ENCODE data around the gene HOXB3.
"Not testable (repeated sequence)": the region's sequence is repeated elsewhere in the genome, so short reads cannot be mapped to it uniquely, and the experiment has no call there.

The HOXB3 gene

DNA sequence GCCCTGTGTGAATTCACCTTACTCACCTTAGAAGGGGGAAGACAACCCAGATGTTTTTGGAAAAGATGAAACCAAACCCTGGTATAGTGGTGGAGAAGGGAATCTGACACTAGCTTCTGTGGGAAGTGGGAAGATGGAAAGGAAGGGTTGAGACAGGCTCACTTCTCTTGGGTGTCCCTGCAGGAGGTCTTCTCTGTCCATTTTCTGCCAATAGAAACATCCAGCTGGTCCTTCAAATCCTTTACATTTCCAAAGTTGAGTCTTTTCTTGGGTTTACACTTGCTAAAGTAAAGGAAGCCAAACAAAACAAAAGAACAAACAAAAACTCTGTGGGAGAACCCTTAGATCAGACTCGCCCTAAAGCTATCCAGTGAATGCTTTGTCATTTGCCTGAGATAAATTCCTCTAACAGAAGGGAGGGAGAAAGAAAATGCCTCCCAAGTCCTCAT, 69.4 kb downstream of the HOXB3 start:
- DNase-seq, result no peak

DNA sequence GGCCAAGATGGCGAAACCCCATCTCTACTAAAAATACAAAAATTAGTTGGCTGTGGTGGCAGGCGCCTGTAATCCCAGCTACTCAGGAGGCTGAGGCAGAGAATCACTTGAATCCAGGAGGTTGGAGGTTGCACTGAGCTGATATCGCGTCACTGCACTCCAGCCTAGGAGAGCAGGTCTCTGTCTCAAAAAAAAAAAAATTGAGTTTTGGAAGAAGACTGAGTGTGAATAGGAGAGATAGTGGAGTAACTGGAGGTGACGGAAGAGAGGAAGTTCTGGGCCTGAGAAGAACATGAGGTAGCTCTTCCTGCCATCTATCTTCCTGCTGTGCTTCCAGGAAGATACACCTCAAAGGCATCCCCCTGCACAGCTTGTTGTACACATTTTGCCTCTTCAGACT, 70.6 kb downstream of the HOXB3 start:
- no peak for DNase-seq

DNA sequence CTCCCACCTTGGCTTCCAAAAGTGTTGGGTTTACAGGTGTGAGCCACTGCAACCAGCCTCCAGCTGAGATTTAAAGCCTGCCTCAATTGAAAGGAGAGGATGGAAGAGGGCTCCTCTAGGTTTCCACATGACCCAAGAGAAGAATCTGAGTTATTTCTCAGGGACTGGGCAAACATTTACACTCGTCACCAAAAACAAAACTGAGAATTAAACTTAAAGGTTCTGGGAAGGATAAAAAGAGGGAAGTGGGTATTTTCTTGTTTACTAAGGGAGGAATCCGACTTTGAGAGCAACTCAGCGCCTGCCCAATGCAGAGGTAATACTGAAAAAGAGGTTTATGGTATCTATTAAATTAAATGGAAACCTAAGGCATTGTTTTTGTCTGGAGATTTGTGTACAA, 72.6 kb downstream of the HOXB3 start:
- no peak for DNase-seq

GRCh38 chr17:48515925-48516900, 73.8 kb downstream of the HOXB3 start:
- no peak for DNase-seq

- DNase-seq, result no peak
These were observed 75.6 kb downstream of the HOXB3 start for GRCh38 chr17:48514477-48514876.

DNA sequence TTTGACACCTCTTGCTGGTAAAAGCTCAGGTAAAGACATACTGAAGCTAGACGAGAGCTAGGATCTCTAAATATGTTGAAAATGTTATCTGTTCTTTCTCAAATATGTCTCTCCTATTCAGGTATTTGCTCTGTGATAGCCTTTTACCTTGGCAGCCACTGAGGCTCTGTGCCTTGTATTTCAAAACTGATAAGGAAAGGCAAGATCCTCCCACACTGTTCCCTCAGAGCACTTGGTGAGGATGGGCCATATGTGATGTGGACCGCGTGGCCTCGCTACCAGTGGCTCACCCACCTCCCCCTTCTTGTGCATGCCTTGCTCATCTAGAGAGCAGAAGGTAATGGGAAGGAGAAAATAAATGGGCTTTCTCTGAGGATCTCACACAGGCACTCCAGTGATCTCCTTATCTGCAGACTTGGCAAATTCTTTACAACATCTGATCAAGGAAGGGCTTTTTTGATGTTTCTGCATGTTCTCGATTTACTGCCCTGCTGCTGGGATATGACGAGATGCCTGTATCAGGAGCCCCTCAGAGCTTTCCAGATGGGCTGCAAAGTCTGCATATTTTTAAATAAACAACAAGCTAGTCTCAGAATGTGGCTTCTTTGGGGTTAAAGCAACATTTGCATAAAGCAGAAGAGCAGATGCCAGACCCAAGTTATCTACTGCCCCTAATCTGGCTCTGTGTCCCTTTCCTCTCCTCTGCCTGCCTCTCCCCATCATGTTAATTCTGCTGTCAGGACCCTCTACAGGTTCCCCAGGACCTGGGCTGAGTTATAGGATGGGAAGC, 76.2 kb downstream of the HOXB3 start:
- peak in 1 of 2 experiments; percentile 24 for DNase-seq

- DNase-seq, result no peak
These were observed 76.9 kb downstream of the HOXB3 start for GRCh38 chr17:48513097-48513496.

DNA sequence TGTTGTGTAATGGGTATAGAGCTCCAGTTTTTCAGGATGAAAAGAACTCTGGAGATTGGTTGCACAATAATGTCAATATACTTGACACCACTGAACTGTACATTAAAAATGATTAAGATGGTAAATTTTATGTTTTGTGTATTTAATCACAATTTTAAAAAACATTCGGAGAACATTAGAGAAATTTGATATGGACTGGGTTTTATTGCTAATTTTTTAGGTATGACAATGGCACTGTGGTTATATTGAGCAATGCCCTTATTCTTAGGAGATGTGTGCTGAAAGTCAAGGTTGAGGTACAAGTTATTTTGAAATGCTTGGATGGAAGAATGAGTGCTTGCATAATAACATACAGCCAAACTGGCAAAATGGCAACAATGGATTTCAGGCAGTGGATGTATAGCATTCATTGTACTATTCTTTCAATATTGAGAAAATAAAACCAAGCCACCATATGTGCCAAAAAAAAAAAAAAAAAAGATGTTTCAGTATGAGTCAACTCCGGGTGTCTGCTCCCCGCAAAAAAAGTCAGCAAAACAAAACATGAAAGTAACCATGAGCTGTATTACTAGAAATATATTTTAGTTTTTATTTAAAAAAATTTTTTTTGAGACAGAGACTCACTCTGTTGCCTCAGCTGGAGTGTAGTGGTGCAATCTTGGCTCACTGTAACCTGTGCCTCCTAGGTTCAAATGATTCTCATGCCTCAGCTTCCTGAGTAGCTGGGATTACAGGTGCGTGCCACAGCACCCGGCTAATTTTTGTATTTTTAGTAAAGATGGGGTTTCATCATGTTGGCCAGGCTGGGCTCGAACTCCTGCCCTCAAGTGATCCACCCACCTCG, 79.1 kb downstream of the HOXB3 start:
- no peak for DNase-seq

DNA sequence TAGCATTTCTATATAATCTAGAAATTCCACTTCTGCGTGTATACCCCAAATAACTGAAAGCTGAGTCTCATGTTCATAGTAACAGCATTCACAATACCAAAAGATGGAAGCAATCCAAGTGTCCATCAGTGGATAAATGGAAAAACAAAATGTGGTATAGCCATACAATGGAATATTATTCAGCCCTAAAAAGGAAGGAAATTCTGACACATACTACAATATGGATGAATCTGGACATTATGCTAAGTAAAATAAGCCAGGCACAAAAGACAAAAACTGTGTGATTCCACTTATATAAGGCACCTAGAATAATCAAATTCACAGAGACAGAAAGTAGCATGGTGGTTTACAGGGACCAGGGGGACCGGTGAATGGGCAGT, 79.7 kb downstream of the HOXB3 start:
- no peak for DNase-seq

- not testable (repeated sequence) for DNase-seq
These were observed 80.3 kb downstream of the HOXB3 start for GRCh38 chr17:48509708-48510107.

DNA sequence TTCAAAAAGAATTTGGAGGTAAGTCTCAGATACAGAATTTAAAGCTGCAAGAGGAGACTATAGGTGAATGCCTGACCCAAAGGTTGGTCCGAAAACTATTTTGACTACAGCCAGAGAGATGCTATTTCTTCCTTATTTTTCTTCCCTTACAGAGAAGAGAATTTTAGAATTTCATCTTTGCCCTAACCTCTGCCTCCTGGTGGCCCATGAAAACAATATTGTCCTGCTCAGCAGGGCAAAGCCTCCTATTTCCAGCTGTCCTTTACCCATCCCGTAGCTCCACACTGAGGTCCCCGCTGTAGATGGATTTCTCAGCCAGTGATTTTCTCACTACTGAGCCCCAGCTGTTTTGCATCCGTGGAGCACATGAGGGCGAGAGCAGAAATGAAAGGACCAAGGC, 83.8 kb downstream of the HOXB3 start:
- DNase-seq, result no peak

GRCh38 chr17:48505788-48506187, 84.3 kb downstream of the HOXB3 start:
- DNase-seq, result no peak

GRCh38 chr17:48504953-48505352, 85.1 kb downstream of the HOXB3 start:
- DNase-seq, result no peak

DNA sequence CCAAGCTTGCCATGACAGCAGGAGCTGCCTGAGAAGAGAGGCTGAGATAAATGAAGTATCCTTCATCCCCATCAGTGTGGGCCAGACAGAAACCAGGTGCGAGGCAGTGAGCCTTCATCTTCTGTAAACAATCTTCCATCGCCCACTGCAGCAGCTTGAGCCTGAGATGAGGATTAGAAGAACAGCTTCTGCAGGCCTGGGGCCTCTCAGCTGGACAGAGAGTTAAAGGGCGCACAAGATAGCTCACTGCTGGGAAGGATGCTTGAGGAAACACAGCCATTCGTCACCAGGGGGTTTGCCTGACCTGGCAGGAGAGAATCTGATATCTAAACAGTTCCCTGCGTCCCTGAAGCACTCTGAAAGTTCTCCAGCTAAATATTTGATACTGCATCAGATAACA, 86.3 kb downstream of the HOXB3 start:
- no peak for DNase-seq

DNA sequence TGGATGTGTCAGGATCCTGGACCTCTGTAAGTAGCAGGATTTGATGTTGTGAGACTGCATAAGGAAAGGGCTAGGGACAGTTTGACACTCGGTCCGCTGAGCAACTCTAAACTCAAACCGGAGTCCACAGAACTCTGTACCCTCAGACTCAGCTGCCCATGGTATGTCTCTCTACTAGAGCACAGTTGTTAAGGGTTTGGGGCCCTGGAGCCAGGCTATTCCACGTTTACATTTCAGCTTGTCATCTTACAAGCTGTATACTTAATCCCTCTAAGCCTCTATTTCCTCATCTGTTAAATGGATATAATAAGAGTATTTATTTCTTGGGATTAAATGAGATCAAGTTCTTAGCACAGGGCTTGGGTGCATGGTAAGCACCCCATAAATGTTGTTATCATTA, 87.1 kb downstream of the HOXB3 start:
- no peak for DNase-seq

- DNase-seq, result no peak
These were observed 87.7 kb downstream of the HOXB3 start for GRCh38 chr17:48502312-48502711.

DNA sequence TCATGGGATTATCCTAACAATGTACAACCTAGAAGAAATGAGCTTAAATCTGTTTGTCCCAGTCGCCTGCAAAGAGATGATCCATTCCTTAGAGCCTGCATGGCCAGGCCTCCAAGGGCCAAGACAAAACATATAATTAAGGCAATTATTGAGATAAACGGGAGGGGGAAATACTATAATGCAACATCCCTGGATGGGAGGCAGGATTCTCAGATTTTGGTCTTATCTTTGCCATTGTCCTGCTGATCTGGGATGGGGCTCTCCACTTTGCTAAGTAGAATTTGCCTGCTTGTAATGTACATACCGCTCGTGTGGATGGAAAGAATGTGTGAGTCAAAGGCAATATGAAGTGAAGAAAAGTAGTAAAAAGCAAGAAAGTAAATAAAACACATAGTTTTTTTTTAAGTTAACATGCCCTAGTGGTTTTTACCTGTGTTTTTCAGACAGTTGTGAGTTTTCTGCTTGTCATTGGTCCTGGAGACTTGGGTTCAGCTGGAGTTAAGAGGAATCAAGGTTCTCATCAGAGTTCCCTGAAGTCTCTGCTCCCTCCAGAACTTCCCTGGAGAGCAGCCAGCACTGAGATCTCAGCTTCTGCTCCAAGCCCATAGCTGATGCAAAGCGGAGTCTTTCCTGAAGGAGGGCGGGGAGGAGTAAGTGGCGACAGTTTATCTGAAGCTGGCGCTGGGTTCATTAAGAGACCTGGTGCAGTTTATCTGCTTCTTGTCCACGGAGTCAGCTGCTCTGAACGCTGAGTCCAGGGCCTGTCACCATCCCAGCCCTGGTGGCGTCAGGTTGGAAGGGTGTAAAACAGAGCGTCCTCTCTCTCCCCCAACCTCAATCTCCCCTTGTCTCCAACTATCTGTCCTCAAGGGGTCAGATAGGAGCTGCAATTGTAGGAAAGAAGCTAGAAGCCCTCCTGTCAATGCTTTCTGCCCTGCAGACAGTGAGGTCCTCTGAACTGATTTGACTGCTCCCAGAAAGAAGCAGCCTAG, 89.3 kb downstream of the HOXB3 start:
- no peak for DNase-seq

- no peak for DNase-seq
These were observed 90.2 kb downstream of the HOXB3 start for GRCh38 chr17:48499735-48500434.

DNA sequence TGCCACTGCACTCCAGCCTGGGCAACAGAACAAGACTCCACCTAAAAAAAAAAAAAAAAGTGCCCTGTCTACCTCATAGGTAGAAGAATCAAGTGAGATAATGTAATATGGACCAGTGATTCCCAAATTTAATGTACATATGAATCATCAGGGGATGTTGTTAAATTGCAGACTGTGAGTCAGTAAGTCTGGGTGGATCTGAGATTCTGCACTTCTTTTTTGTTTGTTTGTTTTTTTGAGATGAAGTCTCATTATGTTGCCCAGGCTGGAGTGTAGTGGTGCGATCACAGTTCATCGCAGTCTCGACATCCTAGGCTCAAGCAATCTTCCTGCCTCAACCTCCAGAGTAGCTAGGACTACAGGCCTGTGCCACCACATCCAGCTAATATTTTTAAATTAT, 90.8 kb downstream of the HOXB3 start:
- DNase-seq, result no peak

Measured in NCI-H526 (cell line).